Left cardiac atrium (tissue), 4 donors: ENCODE results near the gene DMKN. TPM values are rescaled to one million over a fixed set of nuclear protein-coding genes. Genes with fewer than 3 reads are reported as not detected.
A peak's percentile ranks its signal among the peaks of the same experiment; 100 is the strongest.

ENCODE experiments used
- ATAC-seq, 2 donors: fragments of 200-7000 bp; cut with Tn5 transposase; one replicate each; pipeline ENCODE4 v1.9.1; 2020; ENCODE audit warnings: mild to moderate bottlenecking in 2 of 2, moderate library complexity in 2 of 2
- DNase-seq: peaks from one replicate; pipeline ENCODE4 v3.0.0-alpha.2; 2020
- intact Hi-C, 2 donors: fragments of 100-400 bp; cut with DNase I; formaldehyde crosslinking; loops; one replicate each; pipeline versions ENCODE4 v1.14.1 to v1.15.1; 2022 to 2023
- total RNA-seq, 2 donors: library from RNA; stranded (reverse); fragmentation: NEBNext Ultra II Directional; extraction: Animal tissue kit (Norgen Biotek cat#: 25700); gene quantifications; one replicate each; pipeline ENCODE4 v1.2.1, GENCODE V29; 2021
- donor health status: DM: no; HTN: yes; CAD: no.
- donor health status: DM: no; HTN: yes; CAD: no; lungs with severe emphysema.
- donor health status: DM: yes; HTN: yes; CAD: no.
- donor health status: Dilated cardiomyopathy.

Gene DMKN
- total RNA-seq, 2 donors from 2014 or later = 7.5 to 7.6 TPM

DNA sequence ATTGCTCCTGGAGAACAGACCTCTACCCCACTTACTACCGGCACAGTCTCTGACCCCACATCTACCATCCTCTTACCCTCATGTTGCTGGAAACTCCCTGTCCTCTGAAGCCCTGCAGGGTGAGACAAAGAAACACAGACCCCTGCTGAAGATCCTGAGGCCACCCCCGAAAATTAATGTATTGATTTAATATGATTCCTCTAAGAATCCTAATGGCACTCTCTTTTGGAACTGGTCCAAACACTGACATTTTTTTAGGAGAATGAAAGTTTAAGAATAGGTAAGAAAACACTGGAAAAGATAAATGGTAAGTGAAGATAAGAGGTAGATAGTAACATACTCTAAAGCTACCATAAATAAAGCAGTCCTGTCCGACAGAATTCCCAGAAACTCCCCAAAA is 5.3 kb downstream of the DMKN start:
- no peak for DNase-seq
- intact Hi-C loops = no loop called here
- no peak for ATAC-seq

DNA sequence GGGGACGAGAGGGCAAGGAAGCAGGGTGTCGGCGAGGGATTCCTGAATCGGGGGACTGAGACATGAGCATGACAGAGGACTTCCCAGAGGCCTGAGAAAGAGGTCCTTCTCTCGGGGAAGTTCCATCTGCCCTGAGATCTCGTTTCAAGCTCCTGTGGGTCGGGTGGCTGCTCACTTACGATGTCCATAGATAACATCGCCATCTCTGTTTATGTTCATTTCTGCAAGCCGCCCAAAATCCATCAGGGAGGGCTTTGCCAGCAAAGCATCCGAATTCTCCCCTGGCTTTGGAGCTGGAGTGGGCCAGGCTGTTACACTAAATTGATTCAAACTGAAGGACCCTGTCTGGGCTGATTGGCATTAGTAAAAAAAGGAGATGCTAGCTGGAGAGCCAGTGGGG is 5.9 kb downstream of the DMKN start:
- no peak for DNase-seq
- no peak for ATAC-seq
- intact Hi-C loops = no loop called here

DNA sequence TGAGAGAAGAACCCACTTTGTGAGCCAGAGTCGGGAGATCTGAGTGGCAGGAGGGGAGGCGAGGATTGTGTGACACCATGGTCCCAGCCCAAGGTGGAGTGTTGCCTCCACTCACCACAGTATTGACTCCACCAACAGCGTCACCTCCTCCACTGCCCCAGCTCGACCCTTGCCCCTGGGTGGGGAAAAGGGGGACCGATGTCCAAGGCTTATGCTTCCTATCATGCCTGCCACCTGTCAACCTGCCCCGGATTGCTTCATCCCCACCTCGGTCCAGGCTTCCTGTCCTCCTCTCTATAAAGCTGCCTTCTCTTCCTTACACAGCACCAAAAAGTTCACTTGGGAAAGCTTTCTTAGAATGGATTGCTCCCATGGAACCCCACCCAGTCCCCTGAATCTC is 7.4 kb downstream of the DMKN start:
- ATAC-seq = no peak
- DNase-seq = no peak
- intact Hi-C loops = no loop called here

DNA sequence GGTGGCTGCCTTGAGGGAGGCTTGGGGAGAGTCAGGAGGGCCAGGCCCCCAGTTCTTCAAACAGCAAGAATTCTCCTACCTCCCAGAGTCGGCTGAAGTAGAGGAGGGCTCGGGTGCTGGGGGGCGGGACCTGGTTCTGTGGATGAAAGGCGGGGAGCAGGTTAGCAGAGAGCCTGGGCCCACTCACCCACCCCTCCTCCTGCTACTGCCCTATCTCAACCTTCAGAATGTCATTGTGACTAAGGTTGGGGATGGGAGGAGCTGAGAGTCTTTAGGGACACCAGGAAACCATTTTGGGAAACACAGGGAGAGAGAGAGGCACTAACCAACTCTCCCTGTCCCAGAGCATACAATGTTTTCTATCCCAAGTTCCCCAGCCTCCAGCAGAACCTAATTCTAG is 10.7 kb downstream of the DMKN start:
- ATAC-seq (no peak), DNase-seq (no peak)
- intact Hi-C loops = no loop called here

DNA sequence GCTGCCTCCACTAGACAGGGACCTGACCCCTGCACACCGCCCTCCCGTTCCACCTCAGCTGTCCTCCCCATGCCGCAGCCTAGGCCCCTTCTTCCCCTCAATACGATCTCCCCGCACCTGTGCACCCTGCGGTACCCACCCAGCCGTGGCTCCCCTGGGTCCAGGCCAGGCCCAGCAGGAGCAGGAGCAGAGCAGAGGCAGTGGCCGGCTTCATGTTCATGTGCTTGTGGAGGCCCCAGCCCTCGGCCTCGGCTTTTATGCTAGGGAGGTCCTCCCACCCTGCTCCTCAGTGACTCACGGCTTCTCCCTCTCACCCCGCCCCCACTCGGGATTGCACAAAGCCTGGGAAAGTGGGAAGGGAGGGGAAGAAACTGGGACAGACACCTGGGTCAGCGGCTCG is 11.8 kb downstream of the DMKN start:
- ATAC-seq (peak in 1 of 2 donors; percentile 74), DNase-seq (no peak)
- intact Hi-C loops = no loop called here

DNA sequence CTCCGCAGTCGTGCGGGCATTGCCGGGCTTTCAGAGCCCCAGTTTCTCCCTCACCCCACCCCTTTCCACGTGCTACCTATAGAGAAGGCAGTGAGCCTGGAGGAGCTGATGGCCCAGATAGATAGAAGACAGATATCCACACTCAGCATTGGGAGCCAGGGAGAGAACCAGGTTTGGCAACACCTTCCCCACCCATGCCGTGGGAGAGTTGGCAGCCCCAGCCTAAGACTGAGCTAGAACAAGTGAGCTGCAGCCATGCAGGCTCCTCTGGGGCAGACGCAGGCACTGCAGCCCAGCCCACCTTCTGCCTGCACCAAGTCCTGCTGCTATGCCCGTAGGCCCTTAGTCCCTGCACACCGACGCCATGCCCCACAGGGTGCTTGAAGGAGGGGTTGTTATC is 12.8 kb downstream of the DMKN start:
- DNase-seq (no peak), ATAC-seq (no peak)
- intact Hi-C loops = no loop called here

DNA sequence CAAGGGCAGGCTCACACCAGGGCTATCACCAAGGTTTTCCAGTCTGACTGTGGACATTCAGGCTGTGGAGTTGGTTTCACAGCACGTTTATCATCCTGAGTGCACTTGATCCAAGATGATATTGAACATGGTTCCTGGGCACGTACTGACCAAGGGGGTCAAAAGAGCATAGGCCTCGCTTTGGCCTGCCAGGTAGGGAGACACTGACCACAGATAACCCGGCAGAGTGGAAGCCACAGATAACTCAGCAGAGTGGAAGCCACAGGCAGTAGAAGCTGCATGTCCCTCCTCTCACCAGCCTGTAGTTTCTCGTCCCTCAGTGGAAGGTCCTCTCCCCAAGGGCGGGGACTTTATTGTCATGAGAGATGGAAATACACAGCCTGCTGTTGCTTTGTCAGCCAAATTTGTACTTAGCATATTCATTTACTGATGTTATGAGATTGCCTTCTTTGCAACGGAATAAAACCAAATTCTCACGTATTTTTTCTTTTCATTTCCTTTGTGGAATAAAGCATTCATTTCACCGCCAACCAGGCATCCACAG is 14.4 kb downstream of the DMKN start:
- intact Hi-C loops = no loop called here
- ATAC-seq (no peak), DNase-seq (no peak)

DNA sequence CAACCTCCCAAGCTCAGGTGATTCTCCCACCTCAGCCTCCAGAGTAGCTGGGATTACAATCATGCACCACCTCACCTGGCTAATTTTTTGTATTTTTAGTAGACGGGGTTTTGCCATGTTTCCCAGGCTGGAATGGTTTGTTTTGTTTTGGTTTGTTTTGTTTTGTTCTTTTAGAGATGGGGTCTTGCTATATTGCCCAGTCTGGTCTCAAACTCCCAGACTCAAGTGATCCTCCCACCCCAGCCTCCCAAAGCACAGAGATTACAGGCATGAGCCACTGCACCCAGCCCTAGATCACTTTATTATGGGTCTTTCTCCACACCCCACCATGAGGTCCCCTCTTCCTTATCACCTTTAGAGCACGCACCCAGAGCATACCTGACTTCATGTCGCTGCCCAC is 15.2 kb downstream of the DMKN start:
- no peak for ATAC-seq
- intact Hi-C loops = no loop called here

DNA sequence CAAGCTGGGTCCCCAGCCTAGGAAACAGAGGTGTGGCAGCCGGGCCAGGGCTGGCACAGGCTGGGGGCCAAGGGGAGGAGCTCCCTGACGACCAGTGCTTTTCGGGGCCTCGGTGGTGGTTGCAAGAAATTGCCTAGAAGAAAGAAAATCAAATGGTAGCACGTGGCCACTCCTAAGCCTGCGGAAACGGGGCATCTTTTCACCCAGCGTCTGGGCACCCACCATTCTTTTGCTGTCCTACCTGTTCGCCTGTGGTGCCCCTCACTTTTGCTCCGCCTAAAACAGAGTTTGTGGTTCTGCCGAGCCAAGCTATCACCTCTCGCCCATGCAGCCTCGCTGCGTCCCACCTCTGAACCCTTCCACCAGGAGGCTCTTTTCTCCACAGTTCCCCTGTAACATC is 16.0 kb downstream of the DMKN start:
- intact Hi-C loops = no loop called here
- DNase-seq (no peak), ATAC-seq (no peak)

More for the DNA sequence above, 15.2 kb downstream of the DMKN start:
- no peak for DNase-seq

DNA sequence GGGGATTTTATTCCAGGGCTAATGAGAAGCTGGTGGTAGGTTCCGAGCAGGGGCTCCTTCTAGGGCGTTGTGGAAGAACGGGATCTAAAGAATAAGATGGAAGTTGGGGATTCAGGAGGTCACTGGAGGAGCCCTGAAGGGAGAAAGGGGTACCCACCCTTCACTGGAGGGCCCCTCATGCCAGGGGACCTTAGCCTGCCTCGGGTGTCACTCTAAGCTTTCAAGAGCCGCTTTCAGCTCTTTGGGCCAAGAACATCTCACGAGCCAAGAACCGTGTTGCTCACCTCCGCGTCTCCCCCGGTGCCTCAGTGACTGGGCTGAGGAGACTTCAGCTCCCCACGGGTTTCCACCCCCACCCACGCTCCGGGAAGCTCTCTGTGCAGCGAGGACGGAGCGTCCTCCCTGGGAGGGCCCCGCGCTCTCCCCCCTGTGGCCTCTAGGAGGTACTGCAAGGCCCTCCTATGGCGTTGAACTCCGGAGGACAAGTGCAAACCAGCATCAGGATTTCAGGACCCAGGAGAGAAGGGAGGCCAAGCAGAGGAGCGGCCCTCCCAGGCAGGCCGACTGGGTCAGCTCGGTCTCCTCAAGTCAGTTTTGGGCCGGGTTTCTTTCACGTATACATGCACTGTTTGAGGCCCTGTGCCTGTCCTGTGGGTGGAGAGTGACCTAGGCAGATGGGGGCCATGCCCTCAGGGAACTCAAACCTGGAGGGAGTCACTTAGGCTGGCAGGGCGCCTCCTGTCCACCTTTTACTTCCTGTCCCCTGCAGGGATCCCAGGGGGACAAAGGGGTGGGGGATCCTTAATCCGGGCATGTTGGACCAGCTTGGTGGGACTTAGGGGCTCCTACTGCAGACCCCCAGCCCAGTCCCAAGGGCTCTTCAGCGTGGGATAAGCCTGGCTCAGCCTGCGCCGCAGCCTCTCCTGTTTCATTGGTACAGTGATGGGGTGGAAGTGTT is 18.1 kb downstream of the DMKN start:
- ATAC-seq (peak; percentile 92 to 94), DNase-seq (peak; percentile 74)
- intact Hi-C loops = loop anchor here in 1 of 2 donors (1.0 kb wide), 1 partner anchor 143 kb away; no protein-coding TSS in a partner anchor

DNA sequence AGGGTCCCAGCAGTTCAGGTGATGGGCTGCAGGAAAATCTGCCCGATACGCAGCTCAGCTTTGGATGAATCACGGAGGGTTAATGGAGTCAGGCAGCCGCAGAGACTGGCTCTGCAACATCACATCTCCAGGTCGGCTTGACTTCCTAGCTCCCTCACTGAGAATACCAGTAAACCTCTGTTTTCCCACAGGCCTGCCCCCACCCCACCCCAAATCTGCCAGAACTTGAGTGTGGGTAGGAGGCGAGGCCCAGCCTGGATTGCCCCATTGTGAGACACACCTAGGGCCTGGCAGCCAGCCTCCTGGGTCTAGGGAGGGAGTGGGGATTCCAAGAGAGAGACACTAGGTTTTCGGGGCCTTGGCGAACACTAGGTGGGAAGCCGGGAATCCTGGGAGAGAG is 19.5 kb downstream of the DMKN start:
- ATAC-seq (no peak), DNase-seq (no peak)
- intact Hi-C loops = no loop called here

DNA sequence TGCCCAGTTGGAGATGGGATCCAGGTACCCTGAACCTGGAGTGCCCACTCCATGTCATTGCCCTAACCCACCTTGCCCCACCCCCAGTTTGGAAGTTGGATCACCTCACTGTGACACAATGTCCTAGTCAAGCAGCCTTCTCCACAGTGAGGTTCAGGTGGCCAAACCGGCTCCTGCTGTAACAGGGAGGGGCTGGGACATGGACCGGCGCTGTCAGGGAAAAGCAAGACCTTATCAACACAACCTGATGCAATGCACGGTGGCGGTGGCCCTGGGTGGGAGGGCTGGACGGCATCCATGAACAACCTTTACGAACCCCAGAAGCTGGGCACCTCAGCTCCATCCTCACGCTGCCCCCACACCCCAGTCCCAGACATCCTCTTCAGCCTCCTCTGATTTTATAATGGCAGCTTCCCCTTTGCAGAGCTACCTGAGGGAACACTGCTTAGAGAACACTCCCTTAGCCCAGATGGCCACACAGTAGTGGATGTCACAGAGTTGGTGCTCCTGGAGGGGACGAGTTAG is 21.6 kb downstream of the DMKN start:
- DNase-seq (no peak), ATAC-seq (no peak)
- intact Hi-C loops = no loop called here

DNA sequence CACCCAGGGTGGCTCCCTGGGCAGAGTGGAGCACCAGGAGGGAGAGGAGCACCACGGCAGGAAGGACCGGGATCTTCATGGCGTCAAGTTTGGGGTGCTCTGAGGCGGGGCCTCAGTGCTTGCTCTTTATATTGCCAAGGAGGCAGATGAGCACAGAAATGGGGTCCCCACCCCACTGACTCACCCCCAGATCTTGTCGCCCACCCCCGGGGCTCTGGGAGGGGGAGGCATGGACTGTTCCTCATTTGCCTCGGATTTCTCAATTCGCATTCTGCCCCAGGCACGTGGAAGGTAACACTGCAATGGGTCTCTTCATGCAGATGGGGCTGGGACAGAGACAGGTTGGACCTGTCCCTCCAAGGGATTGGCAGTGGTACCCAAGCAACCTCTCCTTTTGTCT is 23.1 kb downstream of the DMKN start, which contains the start of gene KRTDAP:
Gene KRTDAP (minus strand): TSS at position 101 of the 400 bp plus-strand sequence. CDS start 22 bp downstream, at position 79.
- intact Hi-C loops = no loop called here
- ATAC-seq = no peak
- DNase-seq = no peak

DNA sequence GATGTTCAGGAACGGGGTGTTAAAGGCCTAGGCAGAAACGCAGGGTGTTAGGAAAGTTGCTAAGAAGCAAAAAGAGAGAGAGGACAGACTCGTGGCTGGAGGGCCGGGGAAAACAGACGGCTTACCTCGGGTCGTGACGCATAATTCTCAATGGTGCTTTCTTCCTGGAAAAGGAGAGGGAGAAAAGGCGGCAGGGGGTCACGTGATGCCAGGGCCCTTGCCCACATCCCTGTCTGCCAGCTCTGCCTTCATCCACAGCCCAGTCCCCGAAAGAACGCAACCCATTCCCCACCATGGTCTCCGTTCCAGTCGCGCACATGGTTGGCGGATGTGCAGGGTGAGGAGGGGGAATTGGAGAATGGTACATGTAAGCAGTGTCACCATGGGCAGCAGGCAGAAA is 24.8 kb downstream of the DMKN start:
- ATAC-seq (no peak), DNase-seq (no peak)
- intact Hi-C loops = no loop called here

DNA sequence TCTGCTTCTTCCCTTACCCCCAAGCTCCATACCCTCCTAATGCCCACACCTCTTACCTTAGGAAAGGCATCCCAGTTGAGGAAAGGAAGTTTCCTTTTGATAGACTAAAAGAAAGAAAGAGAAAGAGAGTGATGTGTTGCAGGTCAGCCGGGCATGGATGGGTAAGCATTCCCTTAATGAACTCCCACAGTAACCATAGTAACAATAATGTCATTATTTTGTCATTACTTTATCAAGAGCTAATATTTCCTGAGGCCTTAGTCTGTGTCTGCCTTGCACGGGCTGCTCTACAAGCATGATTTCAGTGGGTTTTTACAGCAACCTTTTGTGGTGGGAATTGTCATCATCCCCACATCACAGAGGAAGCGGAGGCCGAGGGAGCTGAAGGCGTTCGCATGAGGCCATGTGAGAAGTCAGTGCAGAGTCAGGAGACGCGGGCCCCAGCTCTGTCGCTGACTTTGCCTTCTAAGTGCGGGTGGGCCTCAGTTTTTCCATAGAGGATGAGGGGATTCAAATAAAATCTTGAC is 25.7 kb downstream of the DMKN start:
- DNase-seq (no peak), ATAC-seq (no peak)
- intact Hi-C loops = no loop called here

DNA sequence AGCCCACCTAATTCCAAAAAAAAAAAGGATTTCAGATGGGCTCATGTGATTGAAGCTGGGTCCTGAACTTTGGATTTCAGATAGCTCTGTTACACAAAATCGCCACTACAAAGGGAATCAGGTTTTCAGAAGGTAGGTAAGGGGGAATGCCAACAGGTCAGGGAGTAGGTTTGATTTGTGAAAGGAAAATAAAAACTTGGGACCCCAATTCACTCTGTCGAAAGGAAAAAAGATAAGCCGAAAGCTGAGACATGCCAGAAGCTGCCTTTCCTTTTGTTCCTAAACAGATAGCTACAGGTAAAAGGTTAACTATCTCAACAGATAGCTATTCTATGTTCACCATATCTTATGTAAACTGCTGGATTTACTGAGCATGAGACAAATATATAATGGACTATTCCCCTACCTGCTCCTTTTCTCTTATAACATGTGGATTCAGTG is 27.2 kb downstream of the DMKN start:
- ATAC-seq = no peak
- intact Hi-C loops = no loop called here
- no peak for DNase-seq

DNA sequence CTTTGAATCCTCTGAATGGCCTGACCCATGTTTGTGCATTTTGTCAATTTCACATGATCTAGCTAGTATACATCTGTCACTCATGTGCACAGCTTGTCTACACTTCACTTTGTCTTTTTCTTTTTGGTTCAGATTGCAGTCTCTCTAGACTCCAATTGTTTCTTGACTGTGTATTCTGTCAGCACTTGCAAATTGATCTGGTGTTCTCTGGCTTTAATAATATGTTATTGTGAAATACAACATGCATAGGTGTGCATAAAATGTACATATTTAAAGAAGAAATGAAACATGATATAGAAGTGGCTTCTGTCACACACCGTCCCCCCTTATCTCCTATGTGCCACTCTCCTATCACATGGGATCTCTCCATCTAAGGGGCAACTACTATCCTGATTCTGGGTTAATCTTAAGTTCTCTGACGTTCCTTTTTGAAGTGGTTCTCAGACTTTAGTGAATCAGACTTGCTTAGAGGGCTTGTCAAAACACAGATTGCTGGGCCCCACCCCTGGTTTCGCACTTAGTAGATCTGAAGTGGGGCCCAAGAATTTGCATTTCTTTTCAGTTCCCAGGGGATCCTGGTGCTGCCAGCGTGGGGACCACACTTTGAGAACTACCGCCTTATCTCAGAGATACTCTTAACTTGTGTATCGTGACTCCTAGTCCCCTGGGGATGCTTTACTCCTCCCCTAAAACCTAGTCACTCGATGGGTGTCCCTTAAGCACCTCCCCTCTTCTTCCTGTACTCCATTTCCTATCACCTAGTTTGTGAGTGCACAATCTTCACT is 29.0 kb downstream of the DMKN start:
- DNase-seq (no peak), ATAC-seq (no peak)
- intact Hi-C loops = no loop called here

DNA sequence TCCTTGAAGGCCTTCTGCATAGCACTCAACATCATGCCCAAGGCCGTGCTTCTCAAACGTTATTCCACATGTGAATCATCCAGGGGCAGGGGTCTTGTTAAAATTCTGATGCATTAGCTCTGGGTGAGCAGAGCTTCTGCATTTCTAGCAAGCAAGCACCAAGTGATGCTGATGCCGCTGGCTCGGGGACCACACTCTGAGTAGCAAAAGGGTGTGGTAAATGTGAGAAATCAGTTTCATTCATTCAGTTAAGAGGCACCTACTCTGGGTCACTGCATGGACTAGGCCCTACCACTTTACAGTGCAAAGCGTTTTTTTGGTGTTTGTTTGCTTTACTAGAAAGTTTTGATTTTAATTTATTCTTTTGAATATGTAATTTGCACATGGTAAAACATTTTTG is 30.4 kb downstream of the DMKN start:
- no peak for ATAC-seq
- no peak for DNase-seq
- intact Hi-C loops = no loop called here
